Femur (tissue), 1 donor: Measurements from ENCODE around the gene KRT3.
A peak's percentile ranks its signal among the peaks of the same experiment; 100 is the strongest.

Experiments
- DNase-seq: peaks from one replicate; pipeline ENCODE4 v3.0.0-alpha.2; 2017

The KRT3 gene

GRCh38 chr12:52826611-52827498, 30.9 kb upstream of the KRT3 start:
- DNase-seq = no peak

DNA sequence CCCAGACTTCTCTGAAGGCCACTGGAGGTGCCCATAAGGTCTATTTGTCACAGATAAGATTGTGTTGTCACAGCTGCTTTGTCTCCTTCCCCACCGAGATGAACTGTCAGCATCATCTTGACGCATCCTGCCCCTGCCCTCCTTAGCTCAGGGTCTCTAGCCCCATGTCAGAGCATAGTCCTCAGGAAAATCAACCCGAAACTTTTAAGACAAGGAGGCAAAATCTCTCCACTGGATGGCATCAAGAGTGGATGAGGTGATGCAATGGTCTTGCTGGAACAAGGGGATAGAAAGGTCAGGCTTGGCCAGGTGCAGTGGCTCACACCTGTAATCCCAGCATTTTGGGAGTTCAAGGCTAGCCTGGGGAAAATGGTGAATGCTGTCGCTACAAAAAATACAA, 30.0 kb upstream of the KRT3 start:
- DNase-seq = no peak

GRCh38 chr12:52824741-52825410, 29.0 kb upstream of the KRT3 start:
- DNase-seq = no peak

GRCh38 chr12:52823761-52824450, 28.0 kb upstream of the KRT3 start:
- no peak for DNase-seq

- DNase-seq = no peak
Observed at GRCh38 chr12:52822771-52823510, 27.0 kb upstream of the KRT3 start.

DNA sequence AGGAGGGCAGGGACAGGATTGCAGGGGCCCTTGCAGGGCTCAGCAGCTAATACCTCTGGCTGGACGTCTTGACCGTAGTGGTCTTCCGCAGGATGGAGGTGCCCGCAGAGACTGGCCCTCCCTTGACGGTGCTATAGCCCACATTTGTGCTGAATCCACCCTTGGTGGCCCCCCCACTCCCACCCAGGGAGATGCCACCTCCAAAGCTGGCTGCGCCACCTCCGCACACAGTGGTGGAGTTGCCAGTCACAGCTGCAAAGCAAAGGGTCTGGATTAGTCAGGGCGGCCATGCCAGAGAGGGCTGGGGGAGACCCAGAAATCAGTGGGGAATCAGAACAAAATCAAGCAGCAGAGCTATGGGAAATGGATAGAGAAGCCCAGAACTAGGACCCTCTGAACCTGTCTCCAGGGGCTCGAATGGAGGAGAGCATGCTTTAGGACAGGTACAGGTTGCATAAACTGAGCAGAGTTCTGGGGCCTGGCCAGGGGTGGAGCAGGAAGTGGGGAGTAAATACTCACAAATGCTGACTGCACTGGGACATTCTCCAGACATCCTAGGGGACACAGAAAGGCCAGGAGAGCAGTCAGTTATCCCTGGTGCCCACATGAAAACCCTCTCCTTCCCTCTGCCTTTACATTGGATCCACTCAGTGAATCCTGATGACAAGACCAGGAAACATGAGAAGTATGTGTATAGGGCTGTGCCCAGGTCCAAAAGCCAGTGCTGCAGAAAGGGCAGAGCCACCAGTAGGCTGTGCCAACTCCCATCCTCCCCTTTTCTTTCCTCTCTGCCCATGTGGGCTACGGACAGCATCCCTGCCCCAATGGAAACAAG, 26.1 kb upstream of the KRT3 start:
- DNase-seq = no peak

- no peak for DNase-seq
Observed at GRCh38 chr12:52821071-52821730, 25.3 kb upstream of the KRT3 start.

- no peak for DNase-seq
Observed at GRCh38 chr12:52820521-52820920, 24.6 kb upstream of the KRT3 start.

DNA sequence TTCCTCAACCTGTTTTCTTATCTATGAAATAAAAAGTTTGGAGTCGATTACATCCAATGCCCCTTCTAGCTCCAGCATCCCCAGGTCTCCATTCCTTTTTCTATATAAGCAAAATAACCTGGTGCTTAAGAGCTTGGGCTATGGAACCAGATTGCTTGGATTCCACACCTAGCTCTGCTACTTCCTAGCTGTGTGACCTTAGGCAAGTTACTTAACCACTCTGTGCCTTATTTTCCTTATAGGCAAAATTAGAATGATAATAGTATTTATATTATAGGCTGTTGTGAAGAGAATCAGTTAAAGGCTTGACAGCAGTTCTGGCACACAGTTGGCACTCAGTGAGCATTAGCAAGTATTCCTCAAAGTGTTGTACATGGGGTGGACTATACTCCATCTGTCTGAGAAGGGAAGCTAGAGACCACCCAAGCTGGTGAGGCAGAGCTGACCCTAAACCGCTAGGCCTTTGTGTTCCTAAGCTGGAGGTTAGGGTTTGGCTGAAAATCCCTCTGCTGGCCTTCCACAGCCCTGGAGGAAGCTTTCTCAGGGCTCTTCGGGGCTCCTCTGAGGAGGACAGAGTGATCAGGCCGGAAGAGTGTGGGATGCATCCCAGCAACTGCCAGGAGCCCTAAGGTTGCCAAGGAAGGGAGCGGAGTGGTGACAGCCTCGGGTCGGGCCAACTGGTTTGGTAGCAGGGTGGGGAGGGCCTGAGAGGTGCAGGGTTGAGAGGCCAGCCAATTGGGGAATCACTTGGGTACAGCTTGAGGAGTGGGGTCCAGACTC, 24.0 kb upstream of the KRT3 start:
- no peak for DNase-seq

DNA sequence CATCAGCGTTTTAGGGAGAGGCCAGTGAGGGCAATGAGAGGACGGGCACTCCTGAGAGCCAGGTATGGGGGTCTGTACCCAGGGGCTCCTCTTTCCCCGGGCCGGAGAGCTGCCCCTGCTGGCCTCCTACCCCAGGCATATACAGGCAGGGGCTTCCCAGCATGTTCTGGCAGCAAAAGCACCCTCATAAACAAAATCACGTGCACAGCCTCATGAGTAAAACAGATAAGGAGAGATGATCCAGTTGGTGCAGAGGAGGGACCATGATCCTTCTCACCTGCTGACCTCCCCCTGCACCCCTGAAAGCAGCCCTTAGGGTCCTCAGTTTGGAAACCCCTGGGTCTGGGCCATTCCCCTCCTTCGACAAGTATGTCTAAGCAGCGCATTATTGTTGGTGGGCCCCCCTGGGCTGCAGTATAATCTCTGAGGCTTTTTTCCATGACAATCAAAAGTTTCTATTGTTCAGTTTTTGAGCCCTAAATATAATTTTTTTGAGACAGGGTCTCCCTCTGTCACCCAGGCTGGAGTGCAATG, 23.0 kb upstream of the KRT3 start:
- DNase-seq = no peak

- DNase-seq = peak; percentile 22
Observed at GRCh38 chr12:52818388-52818787, 22.5 kb upstream of the KRT3 start.

DNA sequence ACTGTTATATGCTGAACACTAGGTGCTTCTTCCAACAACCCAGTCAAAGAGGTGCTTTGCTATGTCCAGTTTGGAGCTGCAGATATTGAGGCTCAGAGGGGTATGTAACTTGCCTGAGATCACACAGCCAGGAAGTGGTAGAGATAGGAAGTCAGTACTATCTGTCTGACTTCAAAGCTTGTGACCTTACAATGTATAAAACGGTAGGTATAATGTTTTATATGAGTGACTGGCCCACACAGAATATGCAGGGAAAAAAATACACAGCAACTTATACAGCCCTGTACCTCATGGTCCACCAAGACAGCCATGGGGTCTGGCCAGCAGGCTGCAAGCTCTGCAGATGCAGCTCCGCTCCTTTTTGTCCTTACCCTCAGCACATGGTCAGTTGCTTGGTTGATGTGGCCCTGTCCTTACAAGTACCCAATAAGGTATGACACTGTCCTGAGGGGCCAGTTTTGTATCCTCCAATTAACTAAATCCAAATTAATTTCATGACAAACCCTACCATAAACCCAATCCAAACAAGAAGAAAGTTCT, 21.9 kb upstream of the KRT3 start:
- DNase-seq = no peak

- DNase-seq = no peak
Observed at GRCh38 chr12:52817003-52817698, 21.2 kb upstream of the KRT3 start.

- no peak for DNase-seq
Observed at GRCh38 chr12:52815676-52816588, 20.0 kb upstream of the KRT3 start.

DNA sequence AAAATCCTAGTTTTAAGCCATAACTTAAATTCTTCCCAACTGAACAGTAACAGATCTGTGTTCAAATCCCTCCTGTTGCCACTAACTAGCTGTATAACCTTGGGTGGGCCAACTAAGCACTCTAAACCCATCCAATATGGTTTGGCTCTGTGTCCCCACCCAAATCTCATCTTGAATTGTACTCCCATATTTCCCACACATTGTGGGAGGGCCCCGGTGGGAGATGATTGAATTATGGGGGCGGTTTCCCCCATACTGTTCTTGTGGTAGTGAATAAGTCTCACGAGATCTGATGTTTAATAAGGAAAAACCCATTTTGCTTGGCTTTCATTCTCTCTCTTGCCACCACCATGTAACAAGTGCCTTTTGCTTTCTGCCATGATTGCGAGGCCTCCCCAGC, 19.2 kb upstream of the KRT3 start:
- DNase-seq = no peak

DNA sequence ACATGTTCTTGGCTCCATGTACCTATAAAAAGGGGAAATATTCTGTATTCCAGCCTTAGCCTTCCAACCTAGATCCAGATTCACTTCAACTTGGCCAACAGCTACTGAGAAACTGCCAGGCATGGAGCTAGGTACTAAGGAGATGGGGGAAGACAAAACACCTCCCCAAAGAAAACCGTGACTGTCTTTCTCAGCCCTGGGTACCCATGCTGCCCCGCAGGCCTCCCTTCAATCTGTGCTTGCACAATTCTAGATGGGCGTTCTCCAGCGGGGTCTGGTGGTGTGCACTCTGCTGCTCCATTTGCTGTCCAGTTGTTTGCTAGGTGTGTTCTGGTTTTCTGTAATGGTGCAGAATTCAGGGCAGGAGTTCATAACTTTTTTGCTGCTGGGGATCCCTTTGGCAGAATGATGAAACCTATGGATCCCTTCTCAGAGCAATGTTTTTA, 18.8 kb upstream of the KRT3 start:
- DNase-seq = no peak

GRCh38 chr12:52813885-52814709, 18.2 kb upstream of the KRT3 start, which contains the start of gene KRT4:
KRT4 (minus strand) TSS chr12:52814116; CDS start chr12:52814058, 58 bp downstream.
- DNase-seq = no peak
